ENCODE data around the gene CLIC5. TPM values are rescaled to one million over a fixed set of nuclear protein-coding genes. Genes with fewer than 3 reads are reported as not detected.

CLIC5 gene
- total and polyA plus RNA-seq, 2 of the 8 experiments (the other 6 are each of a cell fraction or from before 2014, with no cell fraction given), result 0.12 to 0.15 TPM

DNA sequence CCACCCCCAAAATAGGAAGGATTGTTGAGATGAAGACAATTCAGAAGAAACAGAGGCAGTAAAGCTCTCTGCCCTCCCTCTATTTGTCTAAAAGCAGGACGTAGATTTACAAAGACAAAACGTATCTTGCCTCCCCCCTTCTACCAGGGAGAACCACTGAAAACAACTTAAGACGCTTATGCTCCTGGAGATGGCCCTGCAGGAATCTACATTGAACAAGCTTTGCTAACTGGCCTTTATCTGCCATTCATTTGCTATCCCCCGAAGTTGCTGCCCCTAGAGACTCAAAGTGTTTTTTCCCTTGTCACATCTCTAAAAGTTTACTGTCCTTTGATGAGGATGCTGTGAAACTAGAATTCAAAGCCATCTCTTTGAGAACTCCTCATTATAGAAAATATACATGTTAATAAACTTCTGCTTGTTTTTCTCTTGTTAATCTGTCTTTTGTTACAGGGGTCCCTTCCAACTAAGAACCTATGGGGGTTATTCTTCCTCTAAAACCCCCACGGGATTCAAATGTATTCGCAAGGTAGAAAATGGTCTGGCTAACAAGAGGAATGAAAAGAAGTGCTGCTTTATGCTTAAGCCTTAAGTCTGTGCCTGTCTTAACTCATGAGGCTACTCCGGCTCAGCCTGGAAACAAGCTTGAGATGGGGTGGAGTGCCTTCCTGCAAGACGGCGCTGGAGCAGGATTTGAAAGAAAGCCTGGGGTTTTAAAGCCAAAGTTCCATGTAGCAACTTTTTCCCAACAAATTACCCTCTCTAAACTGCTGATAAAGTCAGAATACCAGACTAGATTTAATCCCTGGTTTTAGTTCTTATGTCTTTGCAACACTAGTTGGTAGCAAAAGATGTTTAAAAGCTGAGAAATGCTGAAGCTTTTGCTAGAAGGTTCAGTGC lies 88.0 kb downstream of the CLIC5 start (continued):
- TF ChIP-seq, protein P1, sequence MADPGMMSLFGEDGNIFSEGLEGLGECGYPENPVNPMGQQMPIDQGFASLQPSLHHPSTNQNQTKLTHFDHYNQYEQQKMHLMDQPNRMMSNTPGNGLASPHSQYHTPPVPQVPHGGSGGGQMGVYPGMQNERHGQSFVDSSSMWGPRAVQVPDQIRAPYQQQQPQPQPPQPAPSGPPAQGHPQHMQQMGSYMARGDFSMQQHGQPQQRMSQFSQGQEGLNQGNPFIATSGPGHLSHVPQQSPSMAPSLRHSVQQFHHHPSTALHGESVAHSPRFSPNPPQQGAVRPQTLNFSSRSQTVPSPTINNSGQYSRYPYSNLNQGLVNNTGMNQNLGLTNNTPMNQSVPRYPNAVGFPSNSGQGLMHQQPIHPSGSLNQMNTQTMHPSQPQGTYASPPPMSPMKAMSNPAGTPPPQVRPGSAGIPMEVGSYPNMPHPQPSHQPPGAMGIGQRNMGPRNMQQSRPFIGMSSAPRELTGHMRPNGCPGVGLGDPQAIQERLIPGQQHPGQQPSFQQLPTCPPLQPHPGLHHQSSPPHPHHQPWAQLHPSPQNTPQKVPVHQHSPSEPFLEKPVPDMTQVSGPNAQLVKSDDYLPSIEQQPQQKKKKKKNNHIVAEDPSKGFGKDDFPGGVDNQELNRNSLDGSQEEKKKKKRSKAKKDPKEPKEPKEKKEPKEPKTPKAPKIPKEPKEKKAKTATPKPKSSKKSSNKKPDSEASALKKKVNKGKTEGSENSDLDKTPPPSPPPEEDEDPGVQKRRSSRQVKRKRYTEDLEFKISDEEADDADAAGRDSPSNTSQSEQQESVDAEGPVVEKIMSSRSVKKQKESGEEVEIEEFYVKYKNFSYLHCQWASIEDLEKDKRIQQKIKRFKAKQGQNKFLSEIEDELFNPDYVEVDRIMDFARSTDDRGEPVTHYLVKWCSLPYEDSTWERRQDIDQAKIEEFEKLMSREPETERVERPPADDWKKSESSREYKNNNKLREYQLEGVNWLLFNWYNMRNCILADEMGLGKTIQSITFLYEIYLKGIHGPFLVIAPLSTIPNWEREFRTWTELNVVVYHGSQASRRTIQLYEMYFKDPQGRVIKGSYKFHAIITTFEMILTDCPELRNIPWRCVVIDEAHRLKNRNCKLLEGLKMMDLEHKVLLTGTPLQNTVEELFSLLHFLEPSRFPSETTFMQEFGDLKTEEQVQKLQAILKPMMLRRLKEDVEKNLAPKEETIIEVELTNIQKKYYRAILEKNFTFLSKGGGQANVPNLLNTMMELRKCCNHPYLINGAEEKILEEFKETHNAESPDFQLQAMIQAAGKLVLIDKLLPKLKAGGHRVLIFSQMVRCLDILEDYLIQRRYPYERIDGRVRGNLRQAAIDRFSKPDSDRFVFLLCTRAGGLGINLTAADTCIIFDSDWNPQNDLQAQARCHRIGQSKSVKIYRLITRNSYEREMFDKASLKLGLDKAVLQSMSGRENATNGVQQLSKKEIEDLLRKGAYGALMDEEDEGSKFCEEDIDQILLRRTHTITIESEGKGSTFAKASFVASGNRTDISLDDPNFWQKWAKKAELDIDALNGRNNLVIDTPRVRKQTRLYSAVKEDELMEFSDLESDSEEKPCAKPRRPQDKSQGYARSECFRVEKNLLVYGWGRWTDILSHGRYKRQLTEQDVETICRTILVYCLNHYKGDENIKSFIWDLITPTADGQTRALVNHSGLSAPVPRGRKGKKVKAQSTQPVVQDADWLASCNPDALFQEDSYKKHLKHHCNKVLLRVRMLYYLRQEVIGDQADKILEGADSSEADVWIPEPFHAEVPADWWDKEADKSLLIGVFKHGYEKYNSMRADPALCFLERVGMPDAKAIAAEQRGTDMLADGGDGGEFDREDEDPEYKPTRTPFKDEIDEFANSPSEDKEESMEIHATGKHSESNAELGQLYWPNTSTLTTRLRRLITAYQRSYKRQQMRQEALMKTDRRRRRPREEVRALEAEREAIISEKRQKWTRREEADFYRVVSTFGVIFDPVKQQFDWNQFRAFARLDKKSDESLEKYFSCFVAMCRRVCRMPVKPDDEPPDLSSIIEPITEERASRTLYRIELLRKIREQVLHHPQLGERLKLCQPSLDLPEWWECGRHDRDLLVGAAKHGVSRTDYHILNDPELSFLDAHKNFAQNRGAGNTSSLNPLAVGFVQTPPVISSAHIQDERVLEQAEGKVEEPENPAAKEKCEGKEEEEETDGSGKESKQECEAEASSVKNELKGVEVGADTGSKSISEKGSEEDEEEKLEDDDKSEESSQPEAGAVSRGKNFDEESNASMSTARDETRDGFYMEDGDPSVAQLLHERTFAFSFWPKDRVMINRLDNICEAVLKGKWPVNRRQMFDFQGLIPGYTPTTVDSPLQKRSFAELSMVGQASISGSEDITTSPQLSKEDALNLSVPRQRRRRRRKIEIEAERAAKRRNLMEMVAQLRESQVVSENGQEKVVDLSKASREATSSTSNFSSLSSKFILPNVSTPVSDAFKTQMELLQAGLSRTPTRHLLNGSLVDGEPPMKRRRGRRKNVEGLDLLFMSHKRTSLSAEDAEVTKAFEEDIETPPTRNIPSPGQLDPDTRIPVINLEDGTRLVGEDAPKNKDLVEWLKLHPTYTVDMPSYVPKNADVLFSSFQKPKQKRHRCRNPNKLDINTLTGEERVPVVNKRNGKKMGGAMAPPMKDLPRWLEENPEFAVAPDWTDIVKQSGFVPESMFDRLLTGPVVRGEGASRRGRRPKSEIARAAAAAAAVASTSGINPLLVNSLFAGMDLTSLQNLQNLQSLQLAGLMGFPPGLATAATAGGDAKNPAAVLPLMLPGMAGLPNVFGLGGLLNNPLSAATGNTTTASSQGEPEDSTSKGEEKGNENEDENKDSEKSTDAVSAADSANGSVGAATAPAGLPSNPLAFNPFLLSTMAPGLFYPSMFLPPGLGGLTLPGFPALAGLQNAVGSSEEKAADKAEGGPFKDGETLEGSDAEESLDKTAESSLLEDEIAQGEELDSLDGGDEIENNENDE (IDR thresholded peaks at IDR 0.05; ENCODE audit: insufficient replicate concordance, low read length), result peak; percentile 52
- no peak for TF ChIP-seq KDM5A (IDR thresholded peaks at IDR 0.05; ENCODE audit: low read length)
- no peak for TF ChIP-seq TBP (IDR thresholded peaks at IDR 0.05; ENCODE audit: low read depth, low read length)
- no peak for TF ChIP-seq EGR1 (IDR thresholded peaks at IDR 0.05; ENCODE audit: borderline replicate concordance, low read depth, low read length)
- TF ChIP-seq, protein P2, sequence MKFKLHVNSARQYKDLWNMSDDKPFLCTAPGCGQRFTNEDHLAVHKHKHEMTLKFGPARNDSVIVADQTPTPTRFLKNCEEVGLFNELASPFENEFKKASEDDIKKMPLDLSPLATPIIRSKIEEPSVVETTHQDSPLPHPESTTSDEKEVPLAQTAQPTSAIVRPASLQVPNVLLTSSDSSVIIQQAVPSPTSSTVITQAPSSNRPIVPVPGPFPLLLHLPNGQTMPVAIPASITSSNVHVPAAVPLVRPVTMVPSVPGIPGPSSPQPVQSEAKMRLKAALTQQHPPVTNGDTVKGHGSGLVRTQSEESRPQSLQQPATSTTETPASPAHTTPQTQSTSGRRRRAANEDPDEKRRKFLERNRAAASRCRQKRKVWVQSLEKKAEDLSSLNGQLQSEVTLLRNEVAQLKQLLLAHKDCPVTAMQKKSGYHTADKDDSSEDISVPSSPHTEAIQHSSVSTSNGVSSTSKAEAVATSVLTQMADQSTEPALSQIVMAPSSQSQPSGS (IDR thresholded peaks at IDR 0.05; ENCODE audit: low read length), result 0 out of 2 replicates have a peak, but pooled peaks have one; percentile 35

Data from H1 (cell line).